Testis (tissue), 3 donors: ENCODE measurements around the gene ZNF532. TPM values are rescaled to one million over a fixed set of nuclear protein-coding genes. Genes with fewer than 3 reads are reported as not detected.

Source experiments
- DNase-seq: peaks from one replicate; pipeline ENCODE4 v3.0.0-alpha.2; 2019
- H3K27ac ChIP-seq, 2 donors: fragments of 200-600 bp; sonication (generic); one replicate each; pipeline ENCODE4 v1.5.1; 2019
- H3K27me3 ChIP-seq: fragments of 200-600 bp; sonication (generic); one replicate; pipeline ENCODE4 v1.5.1; 2019
- H3K36me3 ChIP-seq: fragments of 200-600 bp; sonication (generic); one replicate; pipeline ENCODE4 v1.5.1; 2017; ENCODE audit warnings: low read depth; ENCODE audit errors: missing control alignments
- H3K4me1 ChIP-seq: fragments of 200-600 bp; sonication (generic); one replicate; pipeline ENCODE4 v1.5.1; 2019
- H3K4me3 ChIP-seq, 2 donors: fragments of 200-600 bp; sonication (generic); one replicate each; pipeline ENCODE4 v1.5.1; 2017 to 2019
- H3K9me3 ChIP-seq: fragments of 200-600 bp; sonication (generic); one replicate; pipeline ENCODE4 v1.5.1; 2017
- POLR2A ChIP-seq: fragments of 450-650 bp; IDR thresholded peaks from one replicate; pipeline ENCODE4 v1.6.1; 2017; ENCODE audit warnings: antibody characterized with exemption, mild to moderate bottlenecking, moderate library complexity
- WGBS, 2 donors: methylation state at CpG; one replicate each; pipeline ENCODE4 v1.1.5; 2018; 5-methylcytosine and 5-hydroxymethylcytosine counted together
- intact Hi-C: fragments of 100-400 bp; cut with DNase I; formaldehyde crosslinking; loops from one replicate; pipeline ENCODE4 v1.15.1; 2023; ENCODE audit warnings: low total_unique reads
- polyA plus RNA-seq: library from polyadenylated mRNA; stranded (reverse); fragments of 350-450 nt; fragmentation: Illumina TruSeq; extraction: RNeasy Lipid Tissue Mini Kit (QIAGEN cat#74804); gene quantifications from one replicate; pipeline ENCODE4 v1.2.3, GENCODE V29; 2014; ENCODE audit warnings: low read depth, low replicate concordance; ENCODE audit not compliant: insufficient read depth
- total RNA-seq, 2 donors: library from RNA; depleted of rRNA; stranded (reverse); fragments of >200 nt; gene quantifications; one replicate each; pipeline ENCODE4 v1.2.3, GENCODE V29; 2016
- TF ChIP-seq, protein P1 (sequence below), 3 experiments: fragments of 450-650 bp in 2 of 3; fragments of 200-600 bp in 1 of 3; sonication (generic) in 1 of 3; IDR thresholded peaks; one replicate each; pipeline ENCODE4 v1.5.1; 2016 to 2019; ENCODE audit warnings: antibody characterized with exemption in 3 of 3, mild to moderate bottlenecking in 2 of 3, moderate library complexity in 1 of 3

The ZNF532 gene
- total and polyA plus RNA-seq, 3 donors from 2014 or later = 64.0 to 131 (median 122) TPM

DNA sequence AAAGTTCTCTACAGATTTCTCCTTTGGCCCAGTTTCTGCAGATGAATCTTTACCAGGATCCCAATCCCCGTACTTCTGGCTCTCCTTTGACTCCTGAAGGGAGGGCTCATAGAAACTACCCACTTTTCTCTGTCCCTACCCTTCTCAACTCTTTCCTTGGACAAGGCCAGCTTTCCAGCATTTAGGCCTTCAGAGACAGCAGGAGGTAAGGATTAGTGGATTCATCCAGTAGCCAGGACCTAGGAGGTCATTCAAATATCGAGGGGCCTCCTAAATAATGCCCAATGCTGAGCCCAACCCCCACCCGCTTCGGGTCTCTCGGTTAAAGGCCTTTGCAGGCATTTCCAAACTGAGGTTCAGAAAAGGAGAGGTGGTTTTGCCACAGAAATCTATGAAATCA, 4.8 kb upstream of the ZNF532 start:
- DNase-seq = no peak
- TF ChIP-seq, protein P1, sequence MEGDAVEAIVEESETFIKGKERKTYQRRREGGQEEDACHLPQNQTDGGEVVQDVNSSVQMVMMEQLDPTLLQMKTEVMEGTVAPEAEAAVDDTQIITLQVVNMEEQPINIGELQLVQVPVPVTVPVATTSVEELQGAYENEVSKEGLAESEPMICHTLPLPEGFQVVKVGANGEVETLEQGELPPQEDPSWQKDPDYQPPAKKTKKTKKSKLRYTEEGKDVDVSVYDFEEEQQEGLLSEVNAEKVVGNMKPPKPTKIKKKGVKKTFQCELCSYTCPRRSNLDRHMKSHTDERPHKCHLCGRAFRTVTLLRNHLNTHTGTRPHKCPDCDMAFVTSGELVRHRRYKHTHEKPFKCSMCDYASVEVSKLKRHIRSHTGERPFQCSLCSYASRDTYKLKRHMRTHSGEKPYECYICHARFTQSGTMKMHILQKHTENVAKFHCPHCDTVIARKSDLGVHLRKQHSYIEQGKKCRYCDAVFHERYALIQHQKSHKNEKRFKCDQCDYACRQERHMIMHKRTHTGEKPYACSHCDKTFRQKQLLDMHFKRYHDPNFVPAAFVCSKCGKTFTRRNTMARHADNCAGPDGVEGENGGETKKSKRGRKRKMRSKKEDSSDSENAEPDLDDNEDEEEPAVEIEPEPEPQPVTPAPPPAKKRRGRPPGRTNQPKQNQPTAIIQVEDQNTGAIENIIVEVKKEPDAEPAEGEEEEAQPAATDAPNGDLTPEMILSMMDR (IDR thresholded peaks at IDR 0.05) = no peak
- no peak for TF ChIP-seq POLR2A
- WGBS, 2 donors = 46 to 52% methylated on average over 5 of the region's 5 CpGs
- Histone ChIP-seq H3K36me3 (no peaks in the 10 kb centered on the region), H3K27ac (peak overlapping the region; percentile 78 to 98), H3K4me1 (peaks cover 47% of the 10 kb centered on the region), H3K27me3 (no peaks in the 10 kb centered on the region), H3K9me3 (no peaks in the 10 kb centered on the region), H3K4me3 (no peak overlapping the region)
- intact Hi-C loops = no loop called here

DNA sequence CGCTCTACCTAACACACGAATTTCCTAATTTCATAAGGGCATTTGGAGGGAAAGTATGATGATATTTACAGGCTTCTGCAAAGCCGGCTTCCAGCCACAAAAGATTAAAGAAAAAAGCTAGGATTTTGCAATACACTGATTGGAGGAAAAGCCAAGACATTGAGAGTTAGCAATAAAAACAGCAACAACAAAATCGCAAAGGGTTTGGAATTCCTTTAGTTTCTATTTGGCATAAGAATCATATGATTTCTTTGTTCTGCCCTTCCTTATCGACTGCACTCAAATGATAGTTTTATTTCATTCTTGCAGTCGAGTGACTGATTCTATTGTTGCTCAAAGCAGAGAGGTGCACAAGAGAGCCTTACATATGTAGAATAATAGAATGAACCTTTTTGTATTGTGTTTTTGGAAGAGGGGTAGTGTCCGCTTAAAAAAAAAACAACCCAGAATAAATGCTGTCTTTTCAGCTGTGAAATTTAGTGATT, 3.9 kb upstream of the ZNF532 start:
- no peak for TF ChIP-seq POLR2A
- TF ChIP-seq, protein P1 (IDR thresholded peaks at IDR 0.05) = no peak
- H3K27ac ChIP-seq = peak overlapping the region; percentile 78 to 98
- H3K4me3 ChIP-seq = no peak overlapping the region
- H3K9me3 ChIP-seq = no peaks in the 10 kb centered on the region
- peaks cover 55% of the 10 kb centered on the region for H3K4me1 ChIP-seq
- intact Hi-C loops = no loop called here
- no peak for DNase-seq
- WGBS, 2 donors = 23 to 33% methylated on average over 7 of the region's 7 CpGs
- H3K27me3 ChIP-seq = no peaks in the 10 kb centered on the region
- H3K36me3 ChIP-seq = no peaks in the 10 kb centered on the region

GRCh38 chr18:58861353-58861752, 3.3 kb upstream of the ZNF532 start:
- H3K4me1 ChIP-seq = peaks cover 61% of the 10 kb centered on the region
- DNase-seq = no peak
- H3K4me3 ChIP-seq = no peak overlapping the region

GRCh38 chr18:58861861-58862301, 2.8 kb upstream of the ZNF532 start:
- DNase-seq = no peak
- Histone ChIP-seq H3K36me3 (no peaks in the 10 kb centered on the region), H3K27me3 (no peaks in the 10 kb centered on the region), H3K4me1 (peaks cover 66% of the 10 kb centered on the region), H3K4me3 (no peak overlapping the region), H3K27ac (peak overlapping the region; percentile 97 to 98), H3K9me3 (no peaks in the 10 kb centered on the region)
- 50 to 55% methylated on average over 5 of the region's 5 CpGs for whole genome bisulfite sequencing, 2 donors
- intact Hi-C loops = no loop called here
- TF ChIP-seq, protein P1 (IDR thresholded peaks at IDR 0.05) = no peak
- no peak for TF ChIP-seq POLR2A

More at GRCh38 chr18:58861353-58861752, 3.3 kb upstream of the ZNF532 start:
- WGBS, 2 donors = 38 to 40% methylated on average over 3 of the region's 3 CpGs
- intact Hi-C loops = no loop called here
- peak overlapping the region; percentile 97 to 98 for H3K27ac ChIP-seq
- H3K9me3 ChIP-seq = no peaks in the 10 kb centered on the region
- no peaks in the 10 kb centered on the region for H3K27me3 ChIP-seq
- H3K36me3 ChIP-seq = no peaks in the 10 kb centered on the region
- TF ChIP-seq POLR2A = no peak
- TF ChIP-seq, protein P1 (IDR thresholded peaks at IDR 0.05) = no peak

DNA sequence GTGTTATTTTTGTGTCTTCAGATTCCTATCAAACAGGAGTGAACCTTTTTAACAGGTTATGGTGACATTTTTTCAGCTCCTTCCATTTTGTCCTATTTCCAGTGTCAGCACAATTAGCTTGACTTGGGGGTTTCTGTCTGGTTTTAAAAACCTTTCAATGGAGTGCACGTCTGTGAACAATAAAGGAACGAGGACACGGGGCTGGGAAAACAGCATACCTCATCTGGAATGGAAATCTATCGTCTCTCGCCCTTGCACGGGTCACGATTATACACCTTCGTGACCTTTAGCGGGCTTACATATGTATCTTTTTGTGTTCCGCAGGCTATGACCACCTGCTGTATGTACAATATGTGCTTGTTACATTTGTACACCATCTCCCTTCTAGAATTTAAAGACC, 2.3 kb upstream of the ZNF532 start:
- DNase-seq = peak; percentile 39

More for the DNA sequence above, 2.3 kb upstream of the ZNF532 start:
- intact Hi-C loops = no loop called here
- Histone ChIP-seq H3K27ac (peak overlapping the region; percentile 97 to 98), H3K27me3 (no peaks in the 10 kb centered on the region), H3K36me3 (no peaks in the 10 kb centered on the region), H3K9me3 (no peaks in the 10 kb centered on the region), H3K4me3 (peak overlapping the region; percentile 57 to 66), H3K4me1 (peaks cover 71% of the 10 kb centered on the region)
- 45 to 50% methylated on average over 10 of the region's 10 CpGs for WGBS, 2 donors
- TF ChIP-seq, protein P1 (IDR thresholded peaks at IDR 0.05) = no peak
- no peak for TF ChIP-seq POLR2A
